ENCODE results near the gene CARD18. TPM values are rescaled to one million over a fixed set of nuclear protein-coding genes. Genes with fewer than 3 reads are reported as not detected.

Gene CARD18
- total RNA-seq, 1 donor from 2014 or later, result 0.26 TPM

- no peak for DNase-seq (ENCODE audit: low read depth)
- Histone ChIP-seq H3K36me3 (ENCODE audit: control insufficient read depth, insufficient read depth, low read length) (no peaks in the 10 kb centered on the region), H3K27me3 (ENCODE audit: control insufficient read depth, insufficient read depth, low read length) (no peaks in the 10 kb centered on the region), H3K4me3 (ENCODE audit: low read depth, low read length) (no peak overlapping the region)
- FAIRE-seq, result no peak
- TF ChIP-seq, protein P1, sequence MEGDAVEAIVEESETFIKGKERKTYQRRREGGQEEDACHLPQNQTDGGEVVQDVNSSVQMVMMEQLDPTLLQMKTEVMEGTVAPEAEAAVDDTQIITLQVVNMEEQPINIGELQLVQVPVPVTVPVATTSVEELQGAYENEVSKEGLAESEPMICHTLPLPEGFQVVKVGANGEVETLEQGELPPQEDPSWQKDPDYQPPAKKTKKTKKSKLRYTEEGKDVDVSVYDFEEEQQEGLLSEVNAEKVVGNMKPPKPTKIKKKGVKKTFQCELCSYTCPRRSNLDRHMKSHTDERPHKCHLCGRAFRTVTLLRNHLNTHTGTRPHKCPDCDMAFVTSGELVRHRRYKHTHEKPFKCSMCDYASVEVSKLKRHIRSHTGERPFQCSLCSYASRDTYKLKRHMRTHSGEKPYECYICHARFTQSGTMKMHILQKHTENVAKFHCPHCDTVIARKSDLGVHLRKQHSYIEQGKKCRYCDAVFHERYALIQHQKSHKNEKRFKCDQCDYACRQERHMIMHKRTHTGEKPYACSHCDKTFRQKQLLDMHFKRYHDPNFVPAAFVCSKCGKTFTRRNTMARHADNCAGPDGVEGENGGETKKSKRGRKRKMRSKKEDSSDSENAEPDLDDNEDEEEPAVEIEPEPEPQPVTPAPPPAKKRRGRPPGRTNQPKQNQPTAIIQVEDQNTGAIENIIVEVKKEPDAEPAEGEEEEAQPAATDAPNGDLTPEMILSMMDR (IDR thresholded peaks at IDR 0.05; ENCODE audit: insufficient read depth, low read length, severe bottlenecking), result no peak
These were observed 18.9 kb upstream of the CARD18 start for GRCh38 chr11:105158436-105158835.

DNA sequence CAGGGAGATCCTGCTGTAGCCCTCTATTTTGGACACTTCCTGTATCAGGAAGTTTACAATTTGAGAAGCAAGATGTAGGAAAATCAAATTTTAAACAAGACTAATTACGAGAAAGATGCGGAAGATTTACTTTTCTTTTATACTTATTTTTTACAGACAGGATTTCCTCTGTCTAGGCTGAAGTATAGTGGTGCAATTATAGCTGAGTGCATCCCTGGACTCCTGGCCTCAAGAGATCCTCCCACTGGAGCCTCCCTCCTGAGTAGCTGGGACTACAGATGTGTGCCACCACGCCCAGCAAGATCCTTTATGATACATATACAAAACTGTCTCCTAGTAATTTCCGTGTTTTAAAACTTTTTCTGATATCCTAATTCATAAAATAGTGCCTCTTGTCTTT, 17.2 kb upstream of the CARD18 start:
- TF ChIP-seq, protein P1 (IDR thresholded peaks at IDR 0.05; ENCODE audit: insufficient read depth, low read length, severe bottlenecking), result no peak
- DNase-seq (ENCODE audit: low read depth) (no peak), FAIRE-seq (no peak)
- H3K27me3 ChIP-seq (ENCODE audit: control insufficient read depth, insufficient read depth, low read length), result no peaks in the 10 kb centered on the region
- no peaks in the 10 kb centered on the region for H3K36me3 ChIP-seq (ENCODE audit: control insufficient read depth, insufficient read depth, low read length)
- no peak overlapping the region for H3K4me3 ChIP-seq (ENCODE audit: low read depth, low read length)

GRCh38 chr11:105156231-105156630, 16.7 kb upstream of the CARD18 start:
- DNase-seq (ENCODE audit: low read depth) (no peak), FAIRE-seq (no peak)
- H3K4me3 ChIP-seq (ENCODE audit: low read depth, low read length), result no peak overlapping the region
- no peaks in the 10 kb centered on the region for H3K36me3 ChIP-seq (ENCODE audit: control insufficient read depth, insufficient read depth, low read length)
- no peaks in the 10 kb centered on the region for H3K27me3 ChIP-seq (ENCODE audit: control insufficient read depth, insufficient read depth, low read length)
- TF ChIP-seq, protein P1 (IDR thresholded peaks at IDR 0.05; ENCODE audit: insufficient read depth, low read length, severe bottlenecking), result no peak

DNA sequence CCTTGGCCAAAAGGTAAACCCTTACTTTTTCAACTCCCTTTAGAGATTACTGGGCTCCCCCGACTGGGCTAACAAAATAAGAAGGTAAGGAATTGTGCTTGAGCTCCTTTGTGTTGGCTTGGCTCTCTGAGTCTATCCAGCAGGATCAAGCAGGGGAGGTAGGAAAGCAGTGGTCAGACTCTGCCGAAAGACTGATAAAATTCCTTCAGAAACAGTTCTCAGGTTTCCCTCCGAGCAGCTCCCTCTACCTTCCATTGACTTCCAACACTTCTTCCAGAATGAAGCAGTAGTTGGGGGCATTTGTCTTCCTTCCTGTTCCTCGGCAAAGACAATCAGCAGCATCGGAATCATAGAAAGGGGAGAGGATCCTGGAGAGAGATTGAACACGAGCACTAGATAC, 16.1 kb upstream of the CARD18 start:
- Histone ChIP-seq H3K36me3 (ENCODE audit: control insufficient read depth, insufficient read depth, low read length) (no peaks in the 10 kb centered on the region), H3K27me3 (ENCODE audit: control insufficient read depth, insufficient read depth, low read length) (no peaks in the 10 kb centered on the region), H3K4me3 (ENCODE audit: low read depth, low read length) (no peak overlapping the region)
- no peak for FAIRE-seq
- DNase-seq (ENCODE audit: low read depth), result no peak
- TF ChIP-seq, protein P1 (IDR thresholded peaks at IDR 0.05; ENCODE audit: insufficient read depth, low read length, severe bottlenecking), result no peak

- TF ChIP-seq, protein P1 (IDR thresholded peaks at IDR 0.05; ENCODE audit: insufficient read depth, low read length, severe bottlenecking), result no peak
- DNase-seq (ENCODE audit: low read depth) (no peak), FAIRE-seq (no peak)
- Histone ChIP-seq H3K4me3 (ENCODE audit: low read depth, low read length) (no peak overlapping the region), H3K27me3 (ENCODE audit: control insufficient read depth, insufficient read depth, low read length) (no peaks in the 10 kb centered on the region), H3K36me3 (ENCODE audit: control insufficient read depth, insufficient read depth, low read length) (no peaks in the 10 kb centered on the region)
These were observed 13.8 kb upstream of the CARD18 start for GRCh38 chr11:105153392-105153791.

DNA sequence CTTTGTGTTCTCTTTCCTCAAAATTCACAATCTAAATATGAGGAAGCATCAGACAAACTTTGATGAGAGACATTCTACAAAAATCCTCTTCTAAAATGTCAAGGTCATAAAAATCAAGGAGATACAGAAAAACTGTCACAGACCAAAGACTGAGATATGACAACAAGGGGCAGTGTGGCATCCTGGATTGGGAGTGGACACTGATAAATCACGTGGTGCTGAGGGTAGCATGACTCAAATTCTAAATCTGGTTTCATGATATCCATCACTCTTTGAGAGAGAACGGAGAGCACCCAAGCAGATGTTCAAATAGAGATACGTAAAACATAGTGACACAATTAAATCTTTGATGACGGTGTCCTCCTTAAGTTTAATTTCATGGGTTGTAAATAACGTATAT, 13.0 kb upstream of the CARD18 start:
- DNase-seq (ENCODE audit: low read depth), result no peak
- Histone ChIP-seq H3K27me3 (ENCODE audit: control insufficient read depth, insufficient read depth, low read length) (no peaks in the 10 kb centered on the region), H3K36me3 (ENCODE audit: control insufficient read depth, insufficient read depth, low read length) (no peaks in the 10 kb centered on the region), H3K4me3 (ENCODE audit: low read depth, low read length) (no peak overlapping the region)
- TF ChIP-seq, protein P1 (IDR thresholded peaks at IDR 0.05; ENCODE audit: insufficient read depth, low read length, severe bottlenecking), result no peak
- no peak for FAIRE-seq
